OCI-LY3 (cell line): ENCODE results near the gene PLSCR4.

ENCODE experiments used
- CTCF ChIP-seq: fragments of 200-600, 300-600 bp; sonication (generic); IDR thresholded peaks from 2 replicates; pipeline ENCODE4 v1.5.1; 2014; ENCODE audit warnings: antibody characterized with exemption, low read length, low read depth
- EZH2phosphoT487 ChIP-seq: fragments of 200-600 bp; shearing (Covaris generic); IDR thresholded peaks from 2 replicates; pipeline ENCODE4 v1.6.1; 2018; ENCODE audit warnings: antibody characterized with exemption, mixed run types, low read depth

GRCh38 chr3:146159616-146160320 is 91.1 kb downstream of the PLSCR4 start:
- TF ChIP-seq CTCF (no peak), EZH2phosphoT487 (no peak)
